GM06990 (cell line): Measurements from ENCODE around the gene POGZ.
"Not testable (repeated sequence)": the region's sequence is repeated elsewhere in the genome, so short reads cannot be mapped to it uniquely, and the experiment has no call there.

Experiments used
- DNase-seq: peaks from one replicate; pipeline ENCODE4 v3.0.0-alpha.2; 2011; ENCODE audit not compliant: insufficient read length; ENCODE audit errors: extremely low read depth
- H3K27me3 ChIP-seq: replicated peaks from 2 replicates; pipeline ENCODE4 v1.6.0; 2011; ENCODE audit warnings: low read length; ENCODE audit not compliant: control insufficient read depth, insufficient read depth
- H3K36me3 ChIP-seq: 2 replicates; pipeline ENCODE4 v1.5.1; 2011; ENCODE audit warnings: low read length; ENCODE audit not compliant: control insufficient read depth, insufficient read depth
- H3K4me3 ChIP-seq: replicated peaks from 2 replicates; pipeline ENCODE4 v1.5.1; 2011; ENCODE audit warnings: low read depth, mild to moderate bottlenecking, control low read depth, low read length
- CTCF ChIP-seq: IDR thresholded peaks from 2 replicates; pipeline ENCODE4 v1.5.1; 2011; ENCODE audit warnings: low read length, control low read depth, mild to moderate bottlenecking, inconsistent platforms; ENCODE audit not compliant: insufficient read depth, poor library complexity, severe bottlenecking

Gene POGZ

GRCh38 chr1:151401860-151402259 lies 57.4 kb downstream of the POGZ start:
- no peak for TF ChIP-seq CTCF
- DNase-seq, result no peak
- H3K27me3 ChIP-seq, result no peaks in the 10 kb centered on the region
- peaks cover 24% of the 10 kb centered on the region for H3K36me3 ChIP-seq
- no peak overlapping the region for H3K4me3 ChIP-seq

DNA sequence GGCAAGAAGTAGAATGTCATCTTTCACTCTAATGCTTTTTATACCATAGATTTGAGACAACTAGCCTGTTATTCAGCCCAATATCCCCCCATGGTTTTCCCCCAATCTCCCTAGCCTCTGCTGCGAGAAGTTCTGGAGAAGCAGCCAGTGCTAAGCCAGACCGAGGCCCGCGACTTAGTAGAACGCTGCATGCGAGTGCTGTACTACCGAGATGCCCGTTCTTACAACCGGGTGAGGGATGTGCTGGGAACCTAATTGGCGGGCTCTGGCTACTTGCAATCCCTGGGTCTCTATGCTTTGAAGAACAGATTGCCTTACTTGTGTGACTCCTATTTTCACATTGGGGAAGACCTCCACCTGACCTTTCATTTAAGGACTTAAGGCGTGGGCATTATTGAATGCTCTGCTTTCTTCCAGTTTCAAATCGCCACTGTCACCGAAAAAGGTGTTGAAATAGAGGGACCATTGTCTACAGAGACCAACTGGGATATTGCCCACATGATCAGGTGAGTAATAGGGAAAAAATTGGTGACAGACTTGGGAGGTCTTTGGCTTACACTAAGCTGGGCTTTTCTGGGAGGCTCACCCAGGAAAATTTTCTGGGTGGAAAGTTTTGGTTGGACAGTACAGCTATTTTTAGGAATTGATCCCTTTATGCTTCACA lies 58.0 kb downstream of the POGZ start:
- DNase-seq, result no peak
- H3K4me3 ChIP-seq, result no peak overlapping the region
- H3K27me3 ChIP-seq, result no peaks in the 10 kb centered on the region
- H3K36me3 ChIP-seq, result peaks cover 21% of the 10 kb centered on the region
- no peak for TF ChIP-seq CTCF

- peak; percentile 50 for TF ChIP-seq CTCF
- peak; percentile 84 for DNase-seq
Observed at GRCh38 chr1:151399324-151400171, 59.7 kb downstream of the POGZ start, which contains the start of gene PSMB4. Gene PSMB4, plus strand, starts transcription at chr1:151399573. Its CDS starts 15 bp downstream, at chr1:151399588.

DNA sequence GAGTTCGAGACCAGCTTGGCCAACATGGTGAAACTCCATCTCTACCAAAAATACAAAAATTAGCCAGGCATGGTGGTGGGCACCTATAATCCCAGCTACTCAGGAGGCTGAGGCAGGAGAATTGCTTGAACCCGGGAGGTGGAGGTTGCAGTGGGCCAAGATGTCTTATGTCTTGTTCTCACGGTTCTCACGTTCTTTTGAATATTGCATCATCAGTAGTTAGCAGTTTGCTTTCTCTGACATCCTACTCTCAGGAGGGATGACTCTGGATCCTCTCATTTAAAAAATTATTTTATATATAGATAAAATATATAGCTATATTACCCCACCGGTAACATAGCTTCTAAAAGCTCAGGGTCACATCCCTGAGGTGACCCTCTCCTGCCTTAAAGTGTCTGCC lies 63.0 kb downstream of the POGZ start:
- H3K4me3 ChIP-seq, H3K36me3 ChIP-seq, DNase-seq, H3K27me3 ChIP-seq: not testable (repeated sequence)

More at GRCh38 chr1:151399324-151400171, 59.7 kb downstream of the POGZ start, which contains the start of gene PSMB4:
- Histone ChIP-seq H3K27me3 (no peaks in the 10 kb centered on the region), H3K4me3 (peak within 1 kb of the TSS; percentile 99), H3K36me3 (peaks cover 7% of the 10 kb centered on the region)

- TF ChIP-seq CTCF, result no peak
- DNase-seq, result no peak
- Histone ChIP-seq H3K27me3 (no peaks in the 10 kb centered on the region), H3K36me3 (no peaks in the 10 kb centered on the region), H3K4me3 (no peak overlapping the region)
Observed at GRCh38 chr1:151393583-151393982, 65.7 kb downstream of the POGZ start.

GRCh38 chr1:151391079-151391563 lies 68.2 kb downstream of the POGZ start:
- H3K36me3 ChIP-seq, result no peaks in the 10 kb centered on the region
- no peak overlapping the region for H3K4me3 ChIP-seq
- no peaks in the 10 kb centered on the region for H3K27me3 ChIP-seq
- TF ChIP-seq CTCF, result no peak
- DNase-seq, result no peak

DNA sequence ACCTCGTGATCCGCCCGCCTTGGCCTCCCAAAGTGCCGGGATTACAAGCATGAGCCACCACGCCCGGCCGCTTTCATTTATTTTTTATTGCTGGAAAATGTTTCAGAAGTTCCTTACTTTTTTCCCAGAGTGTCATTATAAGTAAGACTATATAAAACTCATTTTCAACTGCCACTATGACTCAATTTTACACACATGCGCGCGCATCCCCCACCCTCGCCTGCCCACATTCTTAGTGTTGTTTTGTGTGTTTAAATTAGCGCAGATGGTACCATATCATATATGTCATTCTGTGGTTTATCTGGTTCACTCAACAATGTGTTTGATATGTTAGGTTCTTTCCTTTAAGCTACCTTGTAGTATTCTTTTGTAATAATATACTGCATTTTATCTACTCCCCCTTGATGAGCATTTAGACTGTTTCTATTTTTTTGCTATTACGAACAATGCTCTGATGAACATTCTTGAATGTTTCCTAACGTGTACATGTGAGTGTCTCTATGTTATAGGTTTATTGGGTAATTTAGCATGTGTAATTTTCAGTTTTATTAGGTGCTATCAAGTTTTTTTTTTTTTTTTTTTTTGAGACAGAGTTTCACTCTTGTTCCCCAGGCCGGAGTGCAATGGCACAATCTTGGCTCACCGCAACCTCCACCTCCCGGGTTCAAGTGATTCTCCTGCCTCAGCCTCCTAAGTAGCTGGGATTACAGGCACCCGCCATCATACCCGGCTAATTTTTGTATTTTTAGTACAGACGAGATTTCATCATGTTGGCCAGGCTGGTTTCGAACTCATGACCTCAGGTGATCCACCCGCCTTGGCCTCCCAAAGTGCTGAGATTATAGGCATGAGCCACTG lies 68.8 kb downstream of the POGZ start:
- H3K36me3 ChIP-seq, H3K27me3 ChIP-seq, H3K4me3 ChIP-seq, DNase-seq: not testable (repeated sequence)
